PC-9 (cell line): Measurements from ENCODE around the gene GIPC2.

Source experiments
- EZH2 ChIP-seq: fragments of 200-600 bp; sonication (generic); IDR thresholded peaks from 2 replicates; pipeline ENCODE4 v1.8.0; 2017; ENCODE audit warnings: antibody characterized with exemption, low read depth
- TF ChIP-seq, protein P1 (sequence below): fragments of 200-600 bp; sonication (generic); conservative IDR thresholded peaks from 2 replicates; pipeline ENCODE4 v1.6.1; 2017; ENCODE audit warnings: mixed run types, antibody characterized with exemption, mild to moderate bottlenecking, moderate library complexity

DNA sequence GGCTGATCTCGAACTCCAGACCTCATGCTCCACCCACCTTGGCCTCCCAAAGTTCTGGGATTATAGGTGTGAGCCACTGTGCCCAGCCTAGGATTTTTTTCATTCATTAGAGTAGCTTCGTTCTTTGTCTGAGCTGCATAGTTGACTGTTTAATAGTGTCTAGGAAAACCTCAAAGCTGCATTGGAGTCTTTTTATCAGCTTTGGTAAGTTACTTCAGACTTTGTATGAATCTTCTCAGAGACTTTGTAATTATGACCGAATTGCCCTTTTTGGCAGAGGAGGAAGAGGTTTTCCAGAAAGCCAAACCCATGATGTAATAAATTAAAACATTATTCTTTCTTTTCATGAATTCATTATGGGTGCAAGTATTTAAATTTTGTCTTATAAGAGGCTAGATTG is 35.9 kb upstream of the GIPC2 start:
- TF ChIP-seq, protein P1, sequence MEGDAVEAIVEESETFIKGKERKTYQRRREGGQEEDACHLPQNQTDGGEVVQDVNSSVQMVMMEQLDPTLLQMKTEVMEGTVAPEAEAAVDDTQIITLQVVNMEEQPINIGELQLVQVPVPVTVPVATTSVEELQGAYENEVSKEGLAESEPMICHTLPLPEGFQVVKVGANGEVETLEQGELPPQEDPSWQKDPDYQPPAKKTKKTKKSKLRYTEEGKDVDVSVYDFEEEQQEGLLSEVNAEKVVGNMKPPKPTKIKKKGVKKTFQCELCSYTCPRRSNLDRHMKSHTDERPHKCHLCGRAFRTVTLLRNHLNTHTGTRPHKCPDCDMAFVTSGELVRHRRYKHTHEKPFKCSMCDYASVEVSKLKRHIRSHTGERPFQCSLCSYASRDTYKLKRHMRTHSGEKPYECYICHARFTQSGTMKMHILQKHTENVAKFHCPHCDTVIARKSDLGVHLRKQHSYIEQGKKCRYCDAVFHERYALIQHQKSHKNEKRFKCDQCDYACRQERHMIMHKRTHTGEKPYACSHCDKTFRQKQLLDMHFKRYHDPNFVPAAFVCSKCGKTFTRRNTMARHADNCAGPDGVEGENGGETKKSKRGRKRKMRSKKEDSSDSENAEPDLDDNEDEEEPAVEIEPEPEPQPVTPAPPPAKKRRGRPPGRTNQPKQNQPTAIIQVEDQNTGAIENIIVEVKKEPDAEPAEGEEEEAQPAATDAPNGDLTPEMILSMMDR, result no peak
- TF ChIP-seq EZH2, result no peak
